ENCODE measurements around the gene PDC. TPM values are rescaled to one million over a fixed set of nuclear protein-coding genes. Genes with fewer than 3 reads are reported as not detected.

The PDC gene
- polyA plus RNA-seq, 1 of the 3 experiments (the other 2 are of a cell fraction) = not detected

DNA sequence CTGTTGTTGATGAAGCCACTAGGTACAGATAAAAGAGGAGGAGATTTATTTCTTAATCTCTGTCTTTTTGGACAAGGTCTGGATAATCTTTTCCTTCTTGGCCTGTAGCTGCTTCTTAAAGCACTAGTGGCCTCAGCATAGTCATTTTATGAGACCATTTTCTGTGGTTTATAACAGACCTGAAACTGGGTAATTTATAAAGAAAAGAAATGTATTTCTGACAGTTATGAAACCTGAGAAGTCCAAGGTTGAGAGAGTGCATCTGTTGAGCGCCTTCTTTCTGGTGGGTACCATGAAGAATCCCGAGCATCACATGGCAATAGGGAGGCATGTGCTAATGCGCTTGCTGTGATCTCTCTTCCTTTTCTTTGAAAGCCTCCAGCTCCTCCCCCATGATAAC, 36.7 kb upstream of the PDC start:
- Histone ChIP-seq H3K4me2 (no peak overlapping the region), H3K4me3 (ENCODE audit: low read depth in 2 of 2, low read length in 1 of 2) (no peak overlapping the region), H2AFZ (ENCODE audit: low read depth) (no peak overlapping the region), H3K9ac (no peak overlapping the region), H3K27me3 (ENCODE audit: insufficient read depth) (no peaks in the 10 kb centered on the region), H3K36me3 (replicated peaks in 1 of 2; ENCODE audit: control insufficient read depth in 1 of 2, insufficient read depth in 2 of 2, low read length in 1 of 2) (no peaks in the 10 kb centered on the region), H3K79me2 (ENCODE audit: insufficient read depth) (no peaks in the 10 kb centered on the region), H3K27ac (ENCODE audit: low read depth in 2 of 2, low read length in 1 of 2) (no peak overlapping the region), H3K9me2 (no peaks in the 10 kb centered on the region), H3F3A (replicated peaks; ENCODE audit: insufficient read depth) (peaks cover 26% of the 10 kb centered on the region), H3K4me1 (ENCODE audit: control insufficient read depth in 1 of 2, insufficient read depth in 2 of 2, low read depth in 1 of 2, low read length in 1 of 2) (peaks cover 6 to 37% of the 10 kb centered on the region in 2 experiments; a peak in 3 of 4 replicates), H3K9me3 (no peaks in the 10 kb centered on the region; the same call in 1 of the 2 replicates), H4K20me1 (ENCODE audit: insufficient read depth) (no peaks in the 10 kb centered on the region)
- DNase-seq = no peak
- POLR2A ChIA-PET = no interaction called here
- TF ChIP-seq TCF12 (IDR thresholded peaks at IDR 0.05) (peak; percentile 11; the same call in 1 of the 2 replicates), FOXJ3 (CRISPR knock-in tag; IDR thresholded peaks at IDR 0.05) (no peak), POLR2AphosphoS5 (IDR thresholded peaks at IDR 0.05; ENCODE audit: low read depth, low read length) (no peak)
- TF ChIP-seq, protein P1, sequence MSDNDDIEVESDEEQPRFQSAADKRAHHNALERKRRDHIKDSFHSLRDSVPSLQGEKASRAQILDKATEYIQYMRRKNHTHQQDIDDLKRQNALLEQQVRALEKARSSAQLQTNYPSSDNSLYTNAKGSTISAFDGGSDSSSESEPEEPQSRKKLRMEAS (IDR thresholded peaks at IDR 0.05; ENCODE audit: low read depth) = no peak
- TF ChIP-seq, protein P2, sequence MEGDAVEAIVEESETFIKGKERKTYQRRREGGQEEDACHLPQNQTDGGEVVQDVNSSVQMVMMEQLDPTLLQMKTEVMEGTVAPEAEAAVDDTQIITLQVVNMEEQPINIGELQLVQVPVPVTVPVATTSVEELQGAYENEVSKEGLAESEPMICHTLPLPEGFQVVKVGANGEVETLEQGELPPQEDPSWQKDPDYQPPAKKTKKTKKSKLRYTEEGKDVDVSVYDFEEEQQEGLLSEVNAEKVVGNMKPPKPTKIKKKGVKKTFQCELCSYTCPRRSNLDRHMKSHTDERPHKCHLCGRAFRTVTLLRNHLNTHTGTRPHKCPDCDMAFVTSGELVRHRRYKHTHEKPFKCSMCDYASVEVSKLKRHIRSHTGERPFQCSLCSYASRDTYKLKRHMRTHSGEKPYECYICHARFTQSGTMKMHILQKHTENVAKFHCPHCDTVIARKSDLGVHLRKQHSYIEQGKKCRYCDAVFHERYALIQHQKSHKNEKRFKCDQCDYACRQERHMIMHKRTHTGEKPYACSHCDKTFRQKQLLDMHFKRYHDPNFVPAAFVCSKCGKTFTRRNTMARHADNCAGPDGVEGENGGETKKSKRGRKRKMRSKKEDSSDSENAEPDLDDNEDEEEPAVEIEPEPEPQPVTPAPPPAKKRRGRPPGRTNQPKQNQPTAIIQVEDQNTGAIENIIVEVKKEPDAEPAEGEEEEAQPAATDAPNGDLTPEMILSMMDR (IDR thresholded peaks at IDR 0.05) = no peak
- TF ChIP-seq, protein P3, sequence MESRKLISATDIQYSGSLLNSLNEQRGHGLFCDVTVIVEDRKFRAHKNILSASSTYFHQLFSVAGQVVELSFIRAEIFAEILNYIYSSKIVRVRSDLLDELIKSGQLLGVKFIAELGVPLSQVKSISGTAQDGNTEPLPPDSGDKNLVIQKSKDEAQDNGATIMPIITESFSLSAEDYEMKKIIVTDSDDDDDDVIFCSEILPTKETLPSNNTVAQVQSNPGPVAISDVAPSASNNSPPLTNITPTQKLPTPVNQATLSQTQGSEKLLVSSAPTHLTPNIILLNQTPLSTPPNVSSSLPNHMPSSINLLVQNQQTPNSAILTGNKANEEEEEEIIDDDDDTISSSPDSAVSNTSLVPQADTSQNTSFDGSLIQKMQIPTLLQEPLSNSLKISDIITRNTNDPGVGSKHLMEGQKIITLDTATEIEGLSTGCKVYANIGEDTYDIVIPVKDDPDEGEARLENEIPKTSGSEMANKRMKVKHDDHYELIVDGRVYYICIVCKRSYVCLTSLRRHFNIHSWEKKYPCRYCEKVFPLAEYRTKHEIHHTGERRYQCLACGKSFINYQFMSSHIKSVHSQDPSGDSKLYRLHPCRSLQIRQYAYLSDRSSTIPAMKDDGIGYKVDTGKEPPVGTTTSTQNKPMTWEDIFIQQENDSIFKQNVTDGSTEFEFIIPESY (IDR thresholded peaks at IDR 0.05; ENCODE audit: borderline replicate concordance, low read depth) = no peak
- CTCF ChIA-PET = interaction anchor here (0.6 to 1.8 kb wide), 2 partner anchors 421 to 489 kb away, joined by 3 to 4 read pairs; no protein-coding TSS in a partner anchor
- 90% methylated on average over 3 of the region's 3 CpGs for WGBS (ENCODE audit: low lambda C conversion rate)

DNA sequence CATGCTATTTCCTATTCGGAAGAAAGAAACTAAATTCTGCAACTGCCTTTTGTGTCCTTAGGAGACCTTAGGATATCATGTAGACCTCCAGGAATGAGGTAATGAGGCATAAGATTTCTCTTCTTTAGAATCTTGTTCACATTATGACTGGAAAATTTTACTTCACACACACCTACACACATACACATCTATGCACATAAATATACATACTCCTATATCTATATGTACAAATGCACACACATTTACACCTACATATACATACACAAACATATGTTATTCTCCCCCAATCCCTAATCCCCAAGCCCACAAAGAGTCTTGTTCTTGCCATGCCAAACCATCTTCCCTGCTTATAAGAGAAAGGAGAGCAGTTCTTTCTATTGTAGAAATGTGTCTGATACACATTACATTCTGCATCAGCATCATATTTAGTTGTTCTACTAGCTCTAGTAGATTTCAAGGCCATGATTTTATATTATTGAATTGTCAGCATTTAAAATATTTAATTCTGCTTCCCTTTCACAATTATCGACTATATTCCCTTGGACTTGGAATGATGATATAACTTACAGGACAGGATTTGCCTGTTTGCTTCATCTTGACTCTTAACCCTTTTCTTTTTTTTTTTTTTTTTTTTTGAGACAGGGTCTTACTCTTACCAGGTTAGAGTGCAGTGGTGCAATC, 35.4 kb upstream of the PDC start:
- Histone ChIP-seq H4K20me1 (ENCODE audit: insufficient read depth) (no peaks in the 10 kb centered on the region), H3K4me1 (ENCODE audit: control insufficient read depth in 1 of 2, insufficient read depth in 2 of 2, low read depth in 1 of 2, low read length in 1 of 2) (peaks cover 0 to 28% of the 10 kb centered on the region in 2 experiments; a peak in 2 of 4 replicates), H3K36me3 (replicated peaks in 1 of 2; ENCODE audit: control insufficient read depth in 1 of 2, insufficient read depth in 2 of 2, low read length in 1 of 2) (no peaks in the 10 kb centered on the region), H3K9me2 (no peaks in the 10 kb centered on the region), H3K4me3 (ENCODE audit: low read depth in 2 of 2, low read length in 1 of 2) (no peak overlapping the region), H3K9me3 (no peaks in the 10 kb centered on the region; the same call in 1 of the 2 replicates), H3K27ac (ENCODE audit: low read depth in 2 of 2, low read length in 1 of 2) (no peak overlapping the region), H2AFZ (ENCODE audit: low read depth) (no peak overlapping the region), H3K9ac (no peak overlapping the region), H3F3A (replicated peaks; ENCODE audit: insufficient read depth) (peaks cover 25% of the 10 kb centered on the region), H3K79me2 (ENCODE audit: insufficient read depth) (no peaks in the 10 kb centered on the region), H3K27me3 (ENCODE audit: insufficient read depth) (no peaks in the 10 kb centered on the region), H3K4me2 (no peak overlapping the region)
- ChIA-PET CTCF (interaction anchor here (1.3 to 1.8 kb wide), 2 partner anchors 14 to 490 kb away, joined by 4 read pairs; no protein-coding TSS in a partner anchor), POLR2A (no interaction called here)
- no peak for TF ChIP-seq FOXJ3 (CRISPR knock-in tag; IDR thresholded peaks at IDR 0.05)
- DNase-seq = no peak
- 92% methylated on average over 2 of the region's 2 CpGs for WGBS (ENCODE audit: low lambda C conversion rate)

All from SK-N-SH (cell line).